HepG2 (cell line): ENCODE data around the gene OLAH. TPM values are rescaled to one million over a fixed set of nuclear protein-coding genes. Genes with fewer than 3 reads are reported as not detected.
A peak's percentile ranks its signal among the peaks of the same experiment; 100 is the strongest.

Source experiments
- MYPOP ChIP-seq: sonication (generic); formaldehyde crosslinking; IDR thresholded peaks from 2 replicates; pipeline ENCODE4 v1.8.1; 2023; ENCODE audit warnings: mild to moderate bottlenecking, moderate library complexity, missing genetic modification reagents
- NFYB ChIP-seq: sonication (generic); formaldehyde crosslinking; IDR thresholded peaks from 2 replicates; pipeline ENCODE4 v1.4.0; 2020; ENCODE audit warnings: missing genetic modification reagents
- REL ChIP-seq: sonication (generic); formaldehyde crosslinking; conservative IDR thresholded peaks from 2 replicates; pipeline ENCODE4 v1.8.0; 2022; ENCODE audit warnings: mild to moderate bottlenecking, missing genetic modification reagents, moderate library complexity
- SIN3A ChIP-seq: IDR thresholded peaks from 2 replicates; pipeline ENCODE4 v1.6.1; 2011; ENCODE audit warnings: low read depth, mild to moderate bottlenecking, control low read depth, low read length, borderline replicate concordance
- SNAPC2 ChIP-seq: sonication (generic); formaldehyde crosslinking; IDR thresholded peaks from 2 replicates; pipeline ENCODE4 v1.8.1; 2022; ENCODE audit warnings: mild to moderate bottlenecking, missing genetic modification reagents
- TCF12 ChIP-seq, 2 experiments: fragments of 450-650 bp in 1 of 2; sonication (generic) in 1 of 2; formaldehyde crosslinking in 1 of 2; IDR thresholded peaks; 2 replicates each; pipeline versions ENCODE4 v1.6.1 to v1.8.0; 2017 to 2022; ENCODE audit warnings: antibody characterized with exemption in 1 of 2, mild to moderate bottlenecking in 1 of 2, missing genetic modification reagents in 1 of 2, moderate library complexity in 1 of 2
- YEATS4 ChIP-seq: sonication (generic); formaldehyde crosslinking; IDR thresholded peaks from 2 replicates; pipeline ENCODE4 v1.4.0; 2020; ENCODE audit warnings: missing genetic modification reagents, borderline replicate concordance
- ZBTB37 ChIP-seq: sonication (generic); formaldehyde crosslinking; IDR thresholded peaks from 2 replicates; pipeline ENCODE4 v1.4.0; 2020; ENCODE audit warnings: mild to moderate bottlenecking, missing genetic modification reagents
- ZFP90 ChIP-seq: sonication (generic); formaldehyde crosslinking; IDR thresholded peaks from 2 replicates; pipeline ENCODE4 v1.8.0; 2022; ENCODE audit warnings: missing genetic modification reagents, mild to moderate bottlenecking, inconsistent platforms, borderline replicate concordance
- ZNF337 ChIP-seq: sonication (generic); formaldehyde crosslinking; IDR thresholded peaks from 2 replicates; pipeline ENCODE4 v1.5.1; 2020; ENCODE audit warnings: missing genetic modification reagents, low read depth, mild to moderate bottlenecking, borderline replicate concordance
- ZNF407 ChIP-seq: sonication (generic); formaldehyde crosslinking; IDR thresholded peaks from one replicate; pipeline ENCODE4 v1.5.1; 2020; ENCODE audit warnings: mild to moderate bottlenecking, missing genetic modification reagents; ENCODE audit errors: not compliant biosample characterization
- ZNF607 ChIP-seq: sonication (generic); formaldehyde crosslinking; IDR thresholded peaks from 2 replicates; pipeline ENCODE4 v1.5.1; 2020; ENCODE audit warnings: missing genetic modification reagents, mild to moderate bottlenecking, borderline replicate concordance
- ZNF777 ChIP-seq: sonication (generic); formaldehyde crosslinking; IDR thresholded peaks from 2 replicates; pipeline ENCODE4 v1.4.0; 2020; ENCODE audit warnings: missing genetic modification reagents
- ZNF792 ChIP-seq: IDR thresholded peaks from 2 replicates; pipeline ENCODE4 v1.6.1; 2016
- polyA plus RNA-seq, 8 experiments: library from polyadenylated mRNA; depleted of rRNA in 3 of 8; stranded (reverse) in 7 of 8; unstranded in 1 of 8; fragments of >200 nt; fragmentation: Illumina TruSeq in 4 of 8; extraction: Trizol in 4 of 8; gene quantifications; 2 replicates each; pipeline versions ENCODE4 v1.2.1 to v1.2.3, GENCODE V29; 2011 to 2016; ENCODE audit warnings: low read depth in 4 of 8, missing spikeins in 1 of 8, mixed read lengths in 1 of 8; ENCODE audit not compliant: insufficient read depth in 1 of 8
- total RNA-seq, 5 experiments: library from RNA; depleted of rRNA; stranded (reverse); fragments of >200 nt; fragmentation: Illumina TruSeq; extraction: Trizol; gene quantifications; 2 replicates each; pipeline ENCODE4 v1.2.3, GENCODE V29; 2016; ENCODE audit warnings: low read depth in 1 of 5
- TF ChIP-seq, protein P1 (sequence below): sonication (generic); formaldehyde crosslinking; IDR thresholded peaks from 2 replicates; pipeline ENCODE4 v1.8.0; 2022; ENCODE audit warnings: mild to moderate bottlenecking, missing genetic modification reagents, moderate library complexity

Gene OLAH
- total and polyA plus RNA-seq, 2 of the 13 experiments (the other 11 are each of a cell fraction or from before 2014, with no cell fraction given): 0.13 TPM; not detected in 1

DNA sequence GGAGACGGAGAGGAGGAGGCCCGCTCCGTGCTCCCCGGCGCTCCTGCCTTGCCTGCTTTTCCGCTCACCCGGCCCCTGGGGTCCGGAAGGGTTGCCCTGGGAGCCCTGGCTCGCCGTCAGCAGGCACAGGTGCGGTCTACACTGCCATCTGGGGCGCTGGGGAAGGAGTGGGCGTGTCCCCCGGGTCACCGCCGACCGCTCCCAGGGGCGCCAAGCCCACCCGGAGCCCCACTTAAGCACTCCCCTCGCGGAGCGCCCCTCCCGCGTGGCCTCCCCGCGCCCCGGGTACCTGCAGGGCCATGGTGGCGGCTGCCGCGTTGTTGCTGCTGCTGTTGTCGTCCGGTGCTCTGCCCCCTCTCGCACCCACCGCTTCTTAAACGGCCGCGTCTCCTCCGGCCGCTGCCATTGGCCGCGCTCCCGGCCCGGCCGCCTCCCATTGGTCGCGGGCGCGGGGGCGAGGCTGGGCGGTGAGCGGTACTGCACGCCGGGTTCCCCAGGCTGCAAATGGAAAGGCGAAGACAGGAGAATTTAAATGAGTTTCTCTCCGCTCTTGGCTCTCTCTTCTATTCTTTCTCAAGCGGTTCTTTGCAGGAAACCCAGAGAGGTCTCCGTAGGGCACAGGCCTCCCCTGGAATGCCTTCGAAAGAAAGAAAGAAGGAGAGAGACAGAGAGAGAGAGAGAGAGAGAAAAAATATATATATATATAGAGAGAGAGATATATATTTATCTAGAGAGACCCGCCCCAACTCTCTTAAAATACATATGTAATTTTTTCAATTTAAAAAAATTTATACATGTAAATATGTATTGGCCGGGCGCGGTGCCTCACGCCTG, 44.9 kb downstream of the OLAH start, which contains the start of gene ACBD7 (continued):
- TF ChIP-seq TCF12 (IDR thresholded peaks at IDR 0.05) (no peak), TCF12 (CRISPR knock-in tag; IDR thresholded peaks at IDR 0.05) (0 out of 2 replicates have a peak, but pooled peaks have one; percentile 27), ZNF792 (CRISPR knock-in tag) (0 out of 2 replicates have a peak, but pooled peaks have one; percentile 23), ZNF337 (CRISPR knock-in tag) (no peak), SNAPC2 (CRISPR knock-in tag) (peak; percentile 73; the same call in 1 of the 2 replicates), ZBTB37 (CRISPR knock-in tag) (no peak), SIN3A (peak; percentile 84; the same call in 1 of the 2 replicates), REL (peak; percentile 66; the same call in 1 of the 2 replicates), ZNF407 (CRISPR knock-in tag) (no peak), YEATS4 (CRISPR knock-in tag) (0 out of 2 replicates have a peak, but pooled peaks have one; percentile 40), MYPOP (no peak), ZNF777 (CRISPR knock-in tag) (peak; percentile 42; the same call in 1 of the 2 replicates), NFYB (CRISPR knock-in tag) (peak; percentile 93), ZFP90 (CRISPR knock-in tag) (no peak; the same call in 1 of the 2 replicates), ZNF607 (CRISPR knock-in tag) (no peak)
- TF ChIP-seq, protein P1, sequence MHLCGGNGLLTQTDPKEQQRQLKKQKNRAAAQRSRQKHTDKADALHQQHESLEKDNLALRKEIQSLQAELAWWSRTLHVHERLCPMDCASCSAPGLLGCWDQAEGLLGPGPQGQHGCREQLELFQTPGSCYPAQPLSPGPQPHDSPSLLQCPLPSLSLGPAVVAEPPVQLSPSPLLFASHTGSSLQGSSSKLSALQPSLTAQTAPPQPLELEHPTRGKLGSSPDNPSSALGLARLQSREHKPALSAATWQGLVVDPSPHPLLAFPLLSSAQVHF (CRISPR knock-in tag): no peak
